CD4-positive, alpha-beta T cell (primary cell): ENCODE data around the gene CDC42. TPM values are rescaled to one million over a fixed set of nuclear protein-coding genes. Genes with fewer than 3 reads are reported as not detected.

ENCODE experiments used
- ATAC-seq: fragments of 200-7000 bp; cut with Tn5 transposase; one replicate; pipeline ENCODE4 v1.10.0; 2022; ENCODE audit warnings: mild to moderate bottlenecking; ENCODE audit not compliant: poor library complexity
- CTCF ChIA-PET: fragments of 350-600 bp; sonication (Branson Sonifier 250); formaldehyde crosslinking; loops from one replicate; lab custom pipeline; 2021; ENCODE audit warnings: antibody characterized with exemption, inconsistent platforms; lab: Charles Lee
- POLR2A ChIA-PET: fragments of 350-600 bp; sonication (Branson Sonifier 250); formaldehyde crosslinking; loops from one replicate; lab custom pipeline; 2021; ENCODE audit warnings: antibody characterized with exemption, inconsistent platforms; lab: Charles Lee
- DNase-seq, 14 experiments: peaks; one replicate each; pipeline ENCODE4 v3.0.0-alpha.2; 2013 to 2020; ENCODE audit warnings: mixed read lengths in 2 of 14
- H3K27ac ChIP-seq, 2 donors: one replicate each; pipeline versions ENCODE4 v1.5.1 to v1.7.0; 2013; ENCODE audit warnings: low read length in 2 of 2, low read depth in 1 of 2, mild to moderate bottlenecking in 1 of 2
- H3K27me3 ChIP-seq, 2 experiments: 1 replicate in 1 of 2; 2 replicates in 1 of 2; pipeline versions ENCODE4 v1.6.1 to v1.7.0; 2013; ENCODE audit warnings: low read length in 2 of 2, control low read depth in 1 of 2, mild to moderate bottlenecking in 1 of 2, moderate library complexity in 1 of 2; ENCODE audit not compliant: insufficient read depth in 2 of 2, control insufficient read depth in 1 of 2
- H3K36me3 ChIP-seq: one replicate; pipeline ENCODE4 v1.6.1; 2013; ENCODE audit warnings: low read length, control low read depth; ENCODE audit not compliant: insufficient read depth
- H3K4me1 ChIP-seq: one replicate; pipeline ENCODE4 v1.6.1; 2013; ENCODE audit warnings: low read length, control low read depth; ENCODE audit not compliant: insufficient read depth
- H3K4me3 ChIP-seq: one replicate; pipeline ENCODE4 v1.5.1; 2013; ENCODE audit warnings: mild to moderate bottlenecking, low read length, moderate library complexity
- H3K9me3 ChIP-seq, 2 experiments: 1 replicate in 1 of 2; 2 replicates in 1 of 2; pipeline versions ENCODE4 v1.6.1 to v1.7.0; 2013; ENCODE audit warnings: low read length in 2 of 2, mild to moderate bottlenecking in 2 of 2, control low read depth in 1 of 2, moderate library complexity in 1 of 2; ENCODE audit not compliant: control insufficient read depth in 1 of 2, insufficient read depth in 1 of 2
- H3K27ac Mint-ChIP-seq: one replicate; pipeline ENCODE4 v1.8.0; 2020; ENCODE audit warnings: mixed read lengths
- H3K27me3 Mint-ChIP-seq: one replicate; pipeline ENCODE4 v1.8.0; 2021; ENCODE audit warnings: mixed read lengths
- H3K36me3 Mint-ChIP-seq: one replicate; pipeline ENCODE4 v1.8.0; 2021; ENCODE audit warnings: low read depth, mixed read lengths
- H3K4me1 Mint-ChIP-seq: one replicate; pipeline ENCODE4 v1.8.0; 2021; ENCODE audit warnings: low read depth, mixed read lengths
- H3K4me3 Mint-ChIP-seq: one replicate; pipeline ENCODE4 v1.8.0; 2020; ENCODE audit warnings: mild to moderate bottlenecking, mixed read lengths
- H3K9me3 Mint-ChIP-seq: one replicate; pipeline ENCODE4 v1.8.0; 2020; ENCODE audit warnings: mixed read lengths
- CTCF ChIP-seq: fragments of 200-600 bp; IDR thresholded peaks from one replicate; pipeline ENCODE4 v1.8.0; 2022; ENCODE audit warnings: antibody characterized with exemption, mild to moderate bottlenecking
- intact Hi-C, 2 experiments: fragments of 100-400 bp; cut with DNase I in 1 of 2; cut with micrococcal nuclease in 1 of 2; formaldehyde crosslinking; loops; one replicate each; pipeline versions ENCODE4 v1.15.1 to v1.9.0; 2023 to 2025; cut with DNase I, micrococcal nuclease
- total RNA-seq, 174 experiments: library from RNA in 2 of 174; stranded (reverse) in 2 of 174; gene quantifications; one replicate each; pipeline ENCODE4 v1.2.3 and lab custom pipeline; 2021 to 2026

CDC42 gene
- total RNA-seq, 2 experiments from 2014 or later: 375 to 379 TPM

GRCh38 chr1:22056936-22057335, 4.4 kb downstream of the CDC42 start:
- intact Hi-C loops: loop anchor here (5.0 kb wide), 2 partner anchors 35 to 45 kb away; no protein-coding TSS in a partner anchor
- POLR2A ChIA-PET: interaction anchor here (11.1 to 14.5 kb wide), 2 partner anchors 17 to 31 kb away, joined by 331 to 618 read pairs; no protein-coding TSS in a partner anchor

GRCh38 chr1:22057861-22058260, 5.4 kb downstream of the CDC42 start:
- ChIA-PET CTCF (interaction anchor here (1.0 kb wide), 1 partner anchor 35 kb away, joined by 3 read pairs; no protein-coding TSS in a partner anchor), POLR2A (interaction anchor here (11.1 to 14.5 kb wide), 2 partner anchors 18 to 32 kb away, joined by 331 to 618 read pairs; no protein-coding TSS in a partner anchor)
- no peak overlapping the region for H3K4me3 ChIP-seq
- H3K27me3 Mint-ChIP-seq: no peaks in the 10 kb centered on the region
- intact Hi-C loops: loop anchor here (5.0 kb wide), 2 partner anchors 34 to 44 kb away; no protein-coding TSS in a partner anchor
- peak overlapping the region; percentile 78 for H3K27ac Mint-ChIP-seq
- no peaks in the 10 kb centered on the region for H3K9me3 Mint-ChIP-seq
- no peak for DNase-seq
- no peak for ATAC-seq
- peaks cover 76% of the 10 kb centered on the region for H3K4me1 ChIP-seq
- H3K27ac ChIP-seq: no peak overlapping the region
- peak overlapping the region; percentile 82 for H3K4me3 Mint-ChIP-seq
- H3K36me3 Mint-ChIP-seq: peaks cover 78% of the 10 kb centered on the region
- H3K4me1 Mint-ChIP-seq: peaks cover 80% of the 10 kb centered on the region
- no peaks in the 10 kb centered on the region for H3K9me3 ChIP-seq
- H3K27me3 ChIP-seq: no peaks in the 10 kb centered on the region
- TF ChIP-seq CTCF: no peak
- H3K36me3 ChIP-seq: peaks cover 25% of the 10 kb centered on the region

More at GRCh38 chr1:22056936-22057335, 4.4 kb downstream of the CDC42 start:
- Histone ChIP-seq H3K4me3 (no peak overlapping the region), H3K27me3 (no peaks in the 10 kb centered on the region), H3K9me3 (no peaks in the 10 kb centered on the region), H3K27ac (no peak overlapping the region), H3K36me3 (peaks cover 25% of the 10 kb centered on the region), H3K4me1 (peaks cover 75% of the 10 kb centered on the region)
- H3K9me3 Mint-ChIP-seq: no peaks in the 10 kb centered on the region
- peaks cover 76% of the 10 kb centered on the region for H3K36me3 Mint-ChIP-seq
- ATAC-seq (no peak), DNase-seq (no peak)
- peak overlapping the region; percentile 78 for H3K27ac Mint-ChIP-seq
- TF ChIP-seq CTCF: no peak
- peaks cover 76% of the 10 kb centered on the region for H3K4me1 Mint-ChIP-seq
- H3K27me3 Mint-ChIP-seq: no peaks in the 10 kb centered on the region
- CTCF ChIA-PET: interaction anchor here (1.0 to 8.3 kb wide), 2 partner anchors 32 to 34 kb away, joined by 3 to 64 read pairs; no protein-coding TSS in a partner anchor
- peak overlapping the region; percentile 82 for H3K4me3 Mint-ChIP-seq

- peaks cover 25% of the 10 kb centered on the region for H3K36me3 ChIP-seq
- H3K9me3 Mint-ChIP-seq: no peaks in the 10 kb centered on the region
- no peak overlapping the region for H3K27ac ChIP-seq
- no peak overlapping the region for H3K4me3 ChIP-seq
- peak overlapping the region; percentile 61 for H3K4me3 Mint-ChIP-seq
- ATAC-seq (no peak), DNase-seq (no peak)
- no peaks in the 10 kb centered on the region for H3K27me3 ChIP-seq
- peaks cover 87% of the 10 kb centered on the region for H3K4me1 Mint-ChIP-seq
- ChIA-PET POLR2A (interaction anchor here (1.0 to 4.0 kb wide), 4 partner anchors 12 to 40 kb away, joined by 3 to 20 read pairs (median 4); partner anchors contain the start of gene CDC42), CTCF (interaction anchor here (0.8 kb wide), 1 partner anchor 40 kb away, joined by 3 read pairs; no protein-coding TSS in a partner anchor)
- H3K27ac Mint-ChIP-seq: peak overlapping the region; percentile 55
- H3K9me3 ChIP-seq: no peaks in the 10 kb centered on the region
- H3K4me1 ChIP-seq: peaks cover 79% of the 10 kb centered on the region
- peaks cover 78% of the 10 kb centered on the region for H3K36me3 Mint-ChIP-seq
- H3K27me3 Mint-ChIP-seq: no peaks in the 10 kb centered on the region
- intact Hi-C loops: no loop called here
- no peak for TF ChIP-seq CTCF
Observed at GRCh38 chr1:22064751-22065402, 12.4 kb downstream of the CDC42 start.
